Tibial nerve (tissue), 4 donors: ENCODE data around the gene NTF3.

Experiments
- CTCF ChIP-seq, 5 experiments: fragments of 200-600 bp in 3 of 5; fragments of 450-650 bp in 2 of 5; sonication (generic) in 3 of 5; IDR thresholded peaks; one replicate each; pipeline ENCODE4 v1.5.1; 2016 to 2019; ENCODE audit warnings: antibody characterized with exemption in 5 of 5, mild to moderate bottlenecking in 3 of 5, moderate library complexity in 2 of 5
- EP300 ChIP-seq, 2 donors: sonication (generic); formaldehyde crosslinking; IDR thresholded peaks; one replicate each; pipeline ENCODE4 v1.6.1; 2017; ENCODE audit warnings: antibody characterized with exemption in 2 of 2, mild to moderate bottlenecking in 1 of 2
- POLR2A ChIP-seq, 2 donors: fragments of 450-650 bp; IDR thresholded peaks; one replicate each; pipeline ENCODE4 v1.6.1; 2017; ENCODE audit warnings: antibody characterized with exemption in 2 of 2, mild to moderate bottlenecking in 2 of 2, moderate library complexity in 2 of 2

- TF ChIP-seq CTCF (IDR thresholded peaks at IDR 0.05), result no peak
- no peak for TF ChIP-seq POLR2A (IDR thresholded peaks at IDR 0.05)
- no peak for TF ChIP-seq EP300 (IDR thresholded peaks at IDR 0.05)
Measured at GRCh38 chr12:5488626-5488955, 56.7 kb downstream of the NTF3 start.
